ENCODE results near the gene TTC7B.

Gene TTC7B

GRCh38 chr14:90605430-90605829, 210.8 kb downstream of the TTC7B start:
- no peak overlapping the region for H3K4me3 ChIP-seq (ENCODE audit: low read length)
- TF ChIP-seq ZNF274 (IDR thresholded peaks at IDR 0.05; ENCODE audit: low read depth, low read length) = no peak

- TF ChIP-seq ZNF274 (IDR thresholded peaks at IDR 0.05; ENCODE audit: low read depth, low read length) = no peak
- no peak overlapping the region for H3K4me3 ChIP-seq (ENCODE audit: low read length)
Observed at GRCh38 chr14:90604356-90604755, 211.9 kb downstream of the TTC7B start.

- TF ChIP-seq ZNF274 (IDR thresholded peaks at IDR 0.05; ENCODE audit: low read depth, low read length) = no peak
- no peak overlapping the region for H3K4me3 ChIP-seq (ENCODE audit: low read length)
Observed at GRCh38 chr14:90603841-90604240, 212.4 kb downstream of the TTC7B start.

- TF ChIP-seq ZNF274 (IDR thresholded peaks at IDR 0.05; ENCODE audit: low read depth, low read length) = no peak
- no peak overlapping the region for H3K4me3 ChIP-seq (ENCODE audit: low read length)
Observed at GRCh38 chr14:90603336-90603735, 212.9 kb downstream of the TTC7B start.

GRCh38 chr14:90602088-90602687, 214.0 kb downstream of the TTC7B start:
- no peak for TF ChIP-seq ZNF274 (IDR thresholded peaks at IDR 0.05; ENCODE audit: low read depth, low read length)
- no peak overlapping the region for H3K4me3 ChIP-seq (ENCODE audit: low read length)

GRCh38 chr14:90601563-90601962, 214.7 kb downstream of the TTC7B start:
- TF ChIP-seq ZNF274 (IDR thresholded peaks at IDR 0.05; ENCODE audit: low read depth, low read length) = no peak
- H3K4me3 ChIP-seq (ENCODE audit: low read length) = no peak overlapping the region

GRCh38 chr14:90600619-90601018, 215.6 kb downstream of the TTC7B start:
- H3K4me3 ChIP-seq (ENCODE audit: low read length) = no peak overlapping the region
- no peak for TF ChIP-seq ZNF274 (IDR thresholded peaks at IDR 0.05; ENCODE audit: low read depth, low read length)

GRCh38 chr14:90599748-90600507, 216.3 kb downstream of the TTC7B start:
- TF ChIP-seq ZNF274 (IDR thresholded peaks at IDR 0.05; ENCODE audit: low read depth, low read length) = no peak
- no peak overlapping the region for H3K4me3 ChIP-seq (ENCODE audit: low read length)

- no peak for TF ChIP-seq ZNF274 (IDR thresholded peaks at IDR 0.05; ENCODE audit: low read depth, low read length)
- H3K4me3 ChIP-seq (ENCODE audit: low read length) = no peak overlapping the region
Observed at GRCh38 chr14:90599339-90599738, 216.9 kb downstream of the TTC7B start.

GRCh38 chr14:90597961-90598360, 218.3 kb downstream of the TTC7B start:
- TF ChIP-seq ZNF274 (IDR thresholded peaks at IDR 0.05; ENCODE audit: low read depth, low read length) = no peak

GRCh38 chr14:90596733-90597132, 219.5 kb downstream of the TTC7B start:
- no peak for TF ChIP-seq ZNF274 (IDR thresholded peaks at IDR 0.05; ENCODE audit: low read depth, low read length)
- H3K4me3 ChIP-seq (ENCODE audit: low read length) = no peak overlapping the region

More at GRCh38 chr14:90597961-90598360, 218.3 kb downstream of the TTC7B start:
- H3K4me3 ChIP-seq (ENCODE audit: low read length) = no peak overlapping the region

GRCh38 chr14:90593254-90594040, 222.8 kb downstream of the TTC7B start:
- H3K4me3 ChIP-seq (ENCODE audit: low read length) = no peak overlapping the region
- no peak for TF ChIP-seq ZNF274 (IDR thresholded peaks at IDR 0.05; ENCODE audit: low read depth, low read length)

GRCh38 chr14:90592655-90593054, 223.6 kb downstream of the TTC7B start:
- H3K4me3 ChIP-seq (ENCODE audit: low read length) = no peak overlapping the region
- no peak for TF ChIP-seq ZNF274 (IDR thresholded peaks at IDR 0.05; ENCODE audit: low read depth, low read length)

GRCh38 chr14:90587918-90588317, 228.3 kb downstream of the TTC7B start:
- H3K4me3 ChIP-seq (ENCODE audit: low read length) = no peak overlapping the region
- TF ChIP-seq ZNF274 (IDR thresholded peaks at IDR 0.05; ENCODE audit: low read depth, low read length) = no peak

All from GM08714 (cell line).